Trophoblast cell (in vitro differentiated cells and primary cell): ENCODE data around the gene ANTXR1.

Experiments used
- DNase-seq, 2 donors: peaks; one replicate each; pipeline ENCODE4 v3.0.0-alpha.2; 2016
- H2AFZ ChIP-seq: 2 replicates; pipeline ENCODE4 v1.6.1; 2013; ENCODE audit warnings: low read length, moderate library complexity, mild to moderate bottlenecking; ENCODE audit not compliant: insufficient read depth, poor library complexity
- H2AK5ac ChIP-seq: 2 replicates; pipeline ENCODE4 v1.6.1; 2013; ENCODE audit warnings: mild to moderate bottlenecking, low read length
- H2BK120ac ChIP-seq: 2 replicates; pipeline ENCODE4 v1.6.1; 2013; ENCODE audit warnings: low read length, mild to moderate bottlenecking, moderate library complexity; ENCODE audit not compliant: insufficient read depth, poor library complexity
- H2BK12ac ChIP-seq: 2 replicates; pipeline ENCODE4 v1.6.1; 2013; ENCODE audit warnings: mild to moderate bottlenecking, low read length, moderate library complexity
- H2BK5ac ChIP-seq: 2 replicates; pipeline ENCODE4 v1.6.1; 2013; ENCODE audit warnings: low read length, low read depth, moderate library complexity, mild to moderate bottlenecking; ENCODE audit not compliant: poor library complexity
- H3K14ac ChIP-seq: 2 replicates; pipeline ENCODE4 v1.6.1; 2013; ENCODE audit warnings: mild to moderate bottlenecking, low read length
- H3K18ac ChIP-seq: 2 replicates; pipeline ENCODE4 v1.6.1; 2013; ENCODE audit warnings: mild to moderate bottlenecking, low read length
- H3K23ac ChIP-seq: 2 replicates; pipeline ENCODE4 v1.6.1; 2013; ENCODE audit warnings: low read length
- H3K27ac ChIP-seq: 2 replicates; pipeline ENCODE4 v1.5.1; 2013; ENCODE audit warnings: low read depth, mild to moderate bottlenecking, inconsistent platforms, low read length, moderate library complexity
- H3K27me3 ChIP-seq: 2 replicates; pipeline ENCODE4 v1.6.1; 2013; ENCODE audit warnings: inconsistent platforms, mild to moderate bottlenecking, low read length, moderate library complexity; ENCODE audit not compliant: insufficient read depth
- H3K36me3 ChIP-seq, 2 experiments: 1 replicate in 1 of 2; 2 replicates in 1 of 2; pipeline ENCODE4 v1.6.1; 2013; ENCODE audit warnings: low read length in 2 of 2, mild to moderate bottlenecking in 2 of 2, moderate library complexity in 1 of 2; ENCODE audit not compliant: insufficient read depth in 2 of 2, control insufficient read depth in 1 of 2
- H3K4ac ChIP-seq: 2 replicates; pipeline ENCODE4 v1.6.1; 2013; ENCODE audit warnings: low read depth, mild to moderate bottlenecking, low read length, moderate library complexity
- H3K4me1 ChIP-seq, 2 experiments: 1 replicate in 1 of 2; 2 replicates in 1 of 2; pipeline ENCODE4 v1.6.1; 2013; ENCODE audit warnings: low read length in 2 of 2, mild to moderate bottlenecking in 2 of 2, moderate library complexity in 1 of 2; ENCODE audit not compliant: insufficient read depth in 2 of 2, control insufficient read depth in 1 of 2
- H3K4me2 ChIP-seq: 2 replicates; pipeline ENCODE4 v1.6.1; 2013; ENCODE audit warnings: inconsistent platforms, mild to moderate bottlenecking, low read length, moderate library complexity
- H3K4me3 ChIP-seq: 2 replicates; pipeline ENCODE4 v1.5.1; 2013; ENCODE audit warnings: mild to moderate bottlenecking, low read depth, low read length, inconsistent platforms
- H3K79me1 ChIP-seq: one replicate; pipeline ENCODE4 v1.6.1; 2013; ENCODE audit warnings: low read length
- H3K79me2 ChIP-seq: 2 replicates; pipeline ENCODE4 v1.6.1; 2013; ENCODE audit warnings: low read length, mild to moderate bottlenecking; ENCODE audit not compliant: control insufficient read depth, insufficient read depth, poor library complexity
- H3K9ac ChIP-seq: 2 replicates; pipeline ENCODE4 v1.6.1; 2013; ENCODE audit warnings: mild to moderate bottlenecking, low read length
- H3K9me3 ChIP-seq: 2 replicates; pipeline ENCODE4 v1.6.1; 2013; ENCODE audit warnings: low read depth, mild to moderate bottlenecking, control low read depth, inconsistent platforms, low read length; ENCODE audit not compliant: insufficient read depth
- H4K12ac ChIP-seq: 2 replicates; pipeline ENCODE4 v1.6.1; 2013; ENCODE audit warnings: low read depth, mild to moderate bottlenecking, low read length, moderate library complexity
- H4K8ac ChIP-seq: 2 replicates; pipeline ENCODE4 v1.6.1; 2013; ENCODE audit warnings: low read depth, mild to moderate bottlenecking, low read length, moderate library complexity
- H4K91ac ChIP-seq: one replicate; pipeline ENCODE4 v1.6.1; 2013; ENCODE audit warnings: low read depth, mild to moderate bottlenecking, low read length, moderate library complexity
- WGBS: extraction: QIAGEN DNeasy Blood & Tissue Kit; methylation state at CpG from one replicate; pipeline ENCODE4 v1.1.7; 2013; ENCODE audit warnings: missing lambda C conversion rate; ENCODE audit not compliant: insufficient read length, insufficient coverage; ENCODE audit errors: extremely low coverage; 5-methylcytosine and 5-hydroxymethylcytosine counted together

The ANTXR1 gene

DNA sequence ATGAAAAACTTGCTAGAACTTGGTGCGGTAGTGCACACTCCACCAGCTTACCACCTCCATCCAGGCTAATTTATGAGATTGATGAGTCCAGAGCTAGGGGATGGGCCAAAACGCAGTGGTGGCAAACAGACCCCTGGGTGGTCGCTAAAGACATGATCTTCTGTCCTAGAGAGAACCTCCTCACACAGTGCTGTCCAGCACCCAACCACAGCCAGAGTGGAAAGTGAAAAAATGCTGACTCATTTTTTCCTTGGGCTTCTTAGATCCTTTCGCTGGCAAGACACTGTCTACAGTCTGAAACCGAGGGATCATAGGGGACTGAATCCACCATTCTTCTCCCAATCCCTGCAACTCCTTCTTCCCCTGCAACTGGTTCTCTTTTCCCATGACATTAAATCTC lies 4.1 kb downstream of the ANTXR1 start:
- Histone ChIP-seq H2BK5ac (no peak overlapping the region), H2AK5ac (no peak overlapping the region), H3K4me2 (no peak overlapping the region), H3K14ac (no peak overlapping the region), H3K27me3 (no peaks in the 10 kb centered on the region), H2BK12ac (no peak overlapping the region), H3K9ac (no peak overlapping the region), H4K91ac (no peak overlapping the region), H3K4ac (no peak overlapping the region), H2BK120ac (no peak overlapping the region), H3K9me3 (no peaks in the 10 kb centered on the region), H3K4me3 (no peak overlapping the region), H4K12ac (no peak overlapping the region), H3K79me2 (peaks cover 7% of the 10 kb centered on the region), H3K18ac (no peak overlapping the region), H4K8ac (no peak overlapping the region), H3K79me1 (peaks cover 9% of the 10 kb centered on the region), H2AFZ (no peak overlapping the region), H3K36me3 (no peaks in the 10 kb centered on the region), H3K23ac (no peak overlapping the region), H3K4me1 (peaks cover 3 to 9% of the 10 kb centered on the region in 2 experiments), H3K27ac (no peak overlapping the region)
- no peak for DNase-seq
- no CpG with 5 or more reads among the region's 5 CpGs for WGBS

DNA sequence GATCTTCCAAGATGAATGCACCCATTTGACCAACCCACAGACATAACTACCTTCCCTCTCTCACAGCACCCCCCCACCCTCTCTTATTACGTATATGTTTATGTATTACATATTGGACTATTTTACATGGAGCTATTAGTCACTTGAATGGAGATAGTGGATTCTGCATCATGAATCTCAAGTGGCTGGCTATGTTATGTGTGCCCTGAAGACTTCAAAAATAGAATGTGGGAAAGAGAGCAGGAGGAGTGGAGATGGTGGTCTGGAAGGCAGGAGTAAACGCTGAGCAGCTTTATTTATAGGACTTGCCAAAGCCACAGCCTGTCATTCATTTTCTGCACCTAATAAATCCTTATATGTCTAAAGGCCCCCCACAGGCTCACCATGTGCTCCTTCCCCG lies 4.9 kb downstream of the ANTXR1 start:
- H3K4me3 ChIP-seq: no peak overlapping the region
- no peaks in the 10 kb centered on the region for H3K9me3 ChIP-seq
- H2BK120ac ChIP-seq: no peak overlapping the region
- WGBS: no CpG with 5 or more reads among the region's 3 CpGs
- peaks cover 3 to 4% of the 10 kb centered on the region in 2 experiments for H3K4me1 ChIP-seq
- no peak overlapping the region for H2AK5ac ChIP-seq
- no peak overlapping the region for H4K12ac ChIP-seq
- H4K8ac ChIP-seq: no peak overlapping the region
- H3K9ac ChIP-seq: no peak overlapping the region
- no peak overlapping the region for H2AFZ ChIP-seq
- H3K14ac ChIP-seq: no peak overlapping the region
- H3K36me3 ChIP-seq: no peaks in the 10 kb centered on the region
- H3K79me2 ChIP-seq: peaks cover 7% of the 10 kb centered on the region
- no peak overlapping the region for H2BK12ac ChIP-seq
- no peak overlapping the region for H3K4me2 ChIP-seq
- H3K27me3 ChIP-seq: no peaks in the 10 kb centered on the region
- no peak overlapping the region for H3K4ac ChIP-seq
- no peak overlapping the region for H4K91ac ChIP-seq
- DNase-seq: no peak
- no peak overlapping the region for H2BK5ac ChIP-seq
- H3K79me1 ChIP-seq: peaks cover 9% of the 10 kb centered on the region
- no peak overlapping the region for H3K27ac ChIP-seq
- no peak overlapping the region for H3K18ac ChIP-seq
- no peak overlapping the region for H3K23ac ChIP-seq

DNA sequence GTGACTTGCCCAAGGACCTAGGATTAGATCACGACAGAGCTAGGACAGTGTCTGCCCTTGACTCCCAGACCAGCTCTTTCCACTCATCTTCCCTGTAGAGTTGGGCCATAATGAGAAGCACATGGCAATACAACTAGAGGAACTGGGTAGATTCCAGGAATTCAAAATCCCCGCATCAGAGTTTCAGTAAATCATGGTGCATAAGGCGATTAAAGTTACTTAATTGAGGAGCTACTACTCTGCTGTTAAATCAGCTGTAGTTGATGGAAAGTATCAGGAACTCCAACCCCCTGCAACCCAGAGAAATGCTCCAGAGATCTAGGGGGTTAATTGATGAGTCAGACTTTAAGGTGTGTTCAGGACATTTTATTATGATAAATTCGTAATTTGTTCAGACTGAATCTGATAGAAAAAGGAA lies 5.7 kb downstream of the ANTXR1 start:
- H3K9me3 ChIP-seq: no peaks in the 10 kb centered on the region
- no peak overlapping the region for H2AK5ac ChIP-seq
- peaks cover under 1% of the 10 kb centered on the region for H3K79me2 ChIP-seq
- no peak overlapping the region for H2AFZ ChIP-seq
- no peak overlapping the region for H4K91ac ChIP-seq
- H2BK5ac ChIP-seq: no peak overlapping the region
- no peak overlapping the region for H3K27ac ChIP-seq
- no peak overlapping the region for H2BK120ac ChIP-seq
- H2BK12ac ChIP-seq: no peak overlapping the region
- peaks cover 3 to 4% of the 10 kb centered on the region in 2 experiments for H3K4me1 ChIP-seq
- no peak overlapping the region for H4K8ac ChIP-seq
- no peak overlapping the region for H4K12ac ChIP-seq
- peaks cover 1% of the 10 kb centered on the region for H3K79me1 ChIP-seq
- no peak overlapping the region for H3K4me2 ChIP-seq
- WGBS: no CpG with 5 or more reads among the region's 4 CpGs
- no peaks in the 10 kb centered on the region for H3K27me3 ChIP-seq
- H3K14ac ChIP-seq: no peak overlapping the region
- H3K4ac ChIP-seq: no peak overlapping the region
- no peaks in the 10 kb centered on the region for H3K36me3 ChIP-seq
- no peak overlapping the region for H3K23ac ChIP-seq
- no peak overlapping the region for H3K4me3 ChIP-seq
- H3K9ac ChIP-seq: no peak overlapping the region
- H3K18ac ChIP-seq: no peak overlapping the region
- DNase-seq: no peak

DNA sequence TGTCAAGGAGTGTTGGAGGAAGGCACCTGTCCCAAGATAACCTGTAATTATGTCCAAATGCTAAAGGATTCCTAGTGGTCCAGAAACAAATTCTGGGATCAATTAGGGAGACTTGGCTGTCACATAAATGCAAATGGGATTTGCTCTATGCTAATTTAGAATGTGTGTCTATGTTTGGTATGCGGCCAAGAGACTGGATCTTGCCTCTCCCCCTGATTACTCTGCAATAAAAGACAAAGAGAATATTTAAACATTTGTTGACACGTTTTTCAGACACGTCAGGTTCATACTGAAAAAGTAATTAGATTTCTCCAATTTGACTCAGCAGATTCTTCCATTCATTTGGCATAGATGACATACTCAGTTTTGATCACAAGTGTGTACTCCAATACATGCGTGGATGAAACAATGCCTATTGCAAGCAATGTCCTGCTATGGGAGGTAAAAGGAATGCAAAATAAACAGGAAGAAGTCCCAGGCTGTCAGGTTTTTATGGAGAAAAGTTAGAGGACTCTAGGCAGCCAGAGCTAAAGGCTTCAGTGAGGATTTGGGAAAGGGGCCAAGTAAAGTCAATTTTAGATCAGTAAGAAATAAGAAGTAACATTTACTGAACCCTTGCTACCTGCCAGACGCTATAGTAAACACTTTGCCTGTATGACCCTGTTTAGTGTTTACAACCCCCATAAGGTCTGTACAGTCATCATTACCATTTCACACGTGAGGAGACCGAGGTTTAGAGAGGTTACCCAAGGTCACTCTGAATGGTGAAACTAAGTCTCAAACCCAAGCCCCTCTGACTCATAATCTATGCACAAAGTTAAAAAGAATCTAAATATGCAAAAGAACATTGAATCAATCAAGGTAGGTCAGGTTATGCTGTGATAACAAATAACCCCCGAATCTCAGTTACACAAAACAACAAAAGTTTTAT lies 7.8 kb downstream of the ANTXR1 start:
- Histone ChIP-seq H3K27me3 (no peaks in the 10 kb centered on the region), H2AK5ac (no peak overlapping the region), H3K4ac (no peak overlapping the region), H2AFZ (no peak overlapping the region), H3K14ac (no peak overlapping the region), H3K9ac (no peak overlapping the region), H3K18ac (no peak overlapping the region), H4K8ac (no peak overlapping the region), H4K91ac (no peak overlapping the region), H3K4me3 (no peak overlapping the region), H3K79me2 (no peaks in the 10 kb centered on the region), H3K9me3 (no peaks in the 10 kb centered on the region), H3K4me2 (no peak overlapping the region), H2BK12ac (no peak overlapping the region), H3K36me3 (no peaks in the 10 kb centered on the region), H3K23ac (no peak overlapping the region), H3K27ac (no peak overlapping the region), H2BK120ac (no peak overlapping the region), H3K79me1 (no peaks in the 10 kb centered on the region), H3K4me1 (peaks cover 0 to 2% of the 10 kb centered on the region in 2 experiments), H4K12ac (no peak overlapping the region), H2BK5ac (no peak overlapping the region)
- no CpG with 5 or more reads among the region's 8 CpGs for WGBS
- DNase-seq: no peak
